ENCODE results near the gene CTIF.

The CTIF gene

DNA sequence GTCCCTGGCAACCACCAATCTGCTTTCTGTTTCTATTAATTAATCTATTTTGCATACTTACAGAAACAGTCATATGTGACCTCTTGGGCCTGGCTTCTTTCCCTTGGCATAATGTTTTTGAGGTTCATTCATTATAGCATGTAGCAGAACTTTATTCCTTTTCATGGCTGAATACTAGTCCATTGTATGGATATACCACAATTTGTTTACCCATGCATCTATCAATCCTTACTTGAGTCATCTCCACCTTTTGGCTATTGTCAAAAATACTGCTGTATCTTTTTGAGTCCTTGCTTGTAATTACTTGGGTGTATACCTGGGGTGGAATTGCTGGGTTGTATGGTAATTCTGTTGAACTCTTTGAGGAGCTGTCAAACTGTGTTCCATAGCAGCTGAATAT, 126.8 kb downstream of the CTIF start:
- Histone ChIP-seq H3K9ac (ENCODE audit: low read length) (no peak overlapping the region), H3K4me3 (ENCODE audit: insufficient read depth in 1 of 2, low read depth in 1 of 2, low read length in 2 of 2) (peak overlapping the region in 1 of 2 experiments; percentile 27), H3K18ac (ENCODE audit: low read depth in 1 of 2, low read length in 2 of 2) (no peak overlapping the region), H4K91ac (ENCODE audit: low read length) (no peak overlapping the region), H3K27ac (ENCODE audit: low read length, poor library complexity, severe bottlenecking) (no peak overlapping the region), H3K4me2 (ENCODE audit: low read length, poor library complexity, severe bottlenecking) (no peak overlapping the region), H4K8ac (ENCODE audit: low read length) (no peak overlapping the region), H2BK15ac (ENCODE audit: low read depth, poor library complexity, severe bottlenecking) (no peak overlapping the region), H3K9me3 (ENCODE audit: control insufficient read depth, low read length) (peaks cover 9% of the 10 kb centered on the region), H2AK5ac (ENCODE audit: low read length, severe bottlenecking) (no peak overlapping the region), H2AFZ (ENCODE audit: low read depth, low read length) (no peak overlapping the region), H3K79me1 (replicated peaks; ENCODE audit: low read length, poor library complexity, severe bottlenecking) (peaks cover 23% of the 10 kb centered on the region), H2BK120ac (ENCODE audit: low read depth, low read length) (no peak overlapping the region), H3K4ac (ENCODE audit: low read depth in 1 of 2, low read length in 2 of 2) (no peak overlapping the region), H3K36me3 (ENCODE audit: control insufficient read depth in 1 of 2, insufficient read depth in 2 of 2, low read depth in 1 of 2, low read length in 2 of 2) (peaks cover 45 to 50% of the 10 kb centered on the region in 2 experiments), H2BK12ac (ENCODE audit: low read length in 2 of 2) (no peak overlapping the region), H3K27me3 (ENCODE audit: control insufficient read depth in 1 of 2, insufficient read depth in 1 of 2, low read length in 2 of 2) (no peaks in the 10 kb centered on the region), H2BK5ac (ENCODE audit: low read depth, low read length, poor library complexity, severe bottlenecking) (no peak overlapping the region), H3K14ac (ENCODE audit: low read length in 2 of 2) (no peak overlapping the region), H3K4me1 (ENCODE audit: control insufficient read depth, insufficient read depth, low read depth, low read length) (peaks cover 31% of the 10 kb centered on the region), H3K23ac (ENCODE audit: low read length in 2 of 2) (no peak overlapping the region)
- DNase-seq, result no peak

DNA sequence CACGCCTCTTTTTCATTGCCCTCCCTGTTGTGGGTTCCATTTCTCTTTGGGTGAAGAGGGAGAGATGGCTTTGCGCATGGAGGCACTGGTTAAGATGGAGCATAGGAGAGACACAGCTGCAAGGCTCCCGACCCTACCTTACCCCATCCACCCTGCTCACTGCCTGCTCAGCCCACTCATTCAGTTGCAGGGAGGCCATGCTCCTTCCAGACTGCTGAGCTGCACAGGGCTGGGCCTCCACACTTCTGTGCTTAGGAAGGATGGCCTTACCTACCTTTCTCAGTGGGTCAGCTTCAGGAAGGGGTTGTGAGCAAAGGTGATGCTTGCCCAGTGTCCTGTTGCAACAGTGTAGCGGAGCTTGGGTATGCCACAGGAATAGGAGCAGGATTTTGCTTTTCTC, 127.8 kb downstream of the CTIF start:
- DNase-seq, result no peak
- WGBS, result 100% methylated on average over 4 of the region's 4 CpGs
- Histone ChIP-seq H2BK5ac (ENCODE audit: low read depth, low read length, poor library complexity, severe bottlenecking) (no peak overlapping the region), H3K79me1 (replicated peaks; ENCODE audit: low read length, poor library complexity, severe bottlenecking) (peaks cover 30% of the 10 kb centered on the region), H2AK5ac (ENCODE audit: low read length, severe bottlenecking) (no peak overlapping the region), H2AFZ (ENCODE audit: low read depth, low read length) (no peak overlapping the region), H3K4me2 (ENCODE audit: low read length, poor library complexity, severe bottlenecking) (no peak overlapping the region), H3K18ac (ENCODE audit: low read depth in 1 of 2, low read length in 2 of 2) (no peak overlapping the region), H4K8ac (ENCODE audit: low read length) (peak overlapping the region; percentile 7), H3K9ac (ENCODE audit: low read length) (no peak overlapping the region), H3K27ac (ENCODE audit: low read length, poor library complexity, severe bottlenecking) (no peak overlapping the region), H3K4me3 (ENCODE audit: insufficient read depth in 1 of 2, low read depth in 1 of 2, low read length in 2 of 2) (no peak overlapping the region), H2BK120ac (ENCODE audit: low read depth, low read length) (no peak overlapping the region), H3K9me3 (ENCODE audit: control insufficient read depth, low read length) (peaks cover 15% of the 10 kb centered on the region), H2BK12ac (ENCODE audit: low read length in 2 of 2) (no peak overlapping the region), H4K91ac (ENCODE audit: low read length) (no peak overlapping the region), H3K4ac (ENCODE audit: low read depth in 1 of 2, low read length in 2 of 2) (no peak overlapping the region), H3K23ac (ENCODE audit: low read length in 2 of 2) (no peak overlapping the region), H2BK15ac (ENCODE audit: low read depth, poor library complexity, severe bottlenecking) (no peak overlapping the region), H3K14ac (ENCODE audit: low read length in 2 of 2) (no peak overlapping the region), H3K4me1 (ENCODE audit: control insufficient read depth, insufficient read depth, low read depth, low read length) (peaks cover 24% of the 10 kb centered on the region), H3K36me3 (ENCODE audit: control insufficient read depth in 1 of 2, insufficient read depth in 2 of 2, low read depth in 1 of 2, low read length in 2 of 2) (peaks cover 51 to 59% of the 10 kb centered on the region in 2 experiments), H3K27me3 (ENCODE audit: control insufficient read depth in 1 of 2, insufficient read depth in 1 of 2, low read length in 2 of 2) (no peaks in the 10 kb centered on the region)

DNA sequence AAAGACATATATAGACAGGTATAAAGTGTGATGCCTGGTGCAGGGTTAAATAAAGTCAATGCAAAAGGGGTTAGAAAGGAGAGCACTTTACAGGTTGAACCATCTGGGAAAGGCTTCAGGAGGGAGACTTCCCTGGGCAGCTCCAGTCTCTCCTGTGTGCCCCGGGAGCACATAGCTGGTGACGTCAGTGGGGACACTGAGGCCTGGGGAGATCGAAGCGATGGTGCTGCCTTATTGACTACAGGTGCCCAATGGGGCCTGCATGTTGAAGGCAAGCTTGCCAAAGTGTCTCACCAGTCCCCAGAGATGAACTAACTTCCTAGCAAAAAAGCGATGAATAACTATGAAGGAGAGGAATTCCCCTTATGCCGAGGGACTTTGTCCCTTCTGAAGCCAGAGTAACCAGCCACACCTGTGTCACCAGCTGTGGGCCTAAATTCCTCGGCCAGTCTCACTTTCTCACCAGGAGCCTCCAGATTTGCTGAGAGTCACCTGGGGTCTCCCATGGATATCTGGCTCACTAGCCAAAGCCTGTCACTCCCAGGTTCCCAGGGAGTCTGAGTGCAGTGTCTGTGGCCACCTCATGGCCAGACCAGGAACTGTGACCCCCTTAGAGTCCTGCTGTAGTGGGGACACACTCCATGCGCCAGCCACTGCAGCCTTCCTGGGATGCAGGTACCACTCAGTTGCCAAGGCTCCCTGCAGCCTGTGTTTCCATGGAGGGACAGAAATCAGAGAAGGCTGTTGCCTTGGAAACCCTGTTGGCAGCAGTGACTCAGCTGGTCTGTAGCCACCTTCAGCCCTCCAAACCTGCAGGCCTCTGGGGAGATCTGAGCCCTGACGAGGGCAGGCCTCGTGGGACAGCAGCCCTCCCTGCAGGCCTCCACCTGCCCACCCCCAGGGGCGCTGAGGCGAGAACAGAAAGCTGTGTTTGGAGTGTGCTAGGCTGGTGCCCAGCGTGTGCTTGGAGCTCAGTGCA, 128.7 kb downstream of the CTIF start:
- Histone ChIP-seq H3K14ac (ENCODE audit: low read length in 2 of 2) (no peak overlapping the region), H4K91ac (ENCODE audit: low read length) (no peak overlapping the region), H3K18ac (ENCODE audit: low read depth in 1 of 2, low read length in 2 of 2) (no peak overlapping the region), H3K27me3 (ENCODE audit: control insufficient read depth in 1 of 2, insufficient read depth in 1 of 2, low read length in 2 of 2) (no peaks in the 10 kb centered on the region), H3K23ac (ENCODE audit: low read length in 2 of 2) (no peak overlapping the region), H2AFZ (ENCODE audit: low read depth, low read length) (no peak overlapping the region), H2BK120ac (ENCODE audit: low read depth, low read length) (no peak overlapping the region), H3K4ac (ENCODE audit: low read depth in 1 of 2, low read length in 2 of 2) (no peak overlapping the region), H2BK15ac (ENCODE audit: low read depth, poor library complexity, severe bottlenecking) (no peak overlapping the region), H3K36me3 (ENCODE audit: control insufficient read depth in 1 of 2, insufficient read depth in 2 of 2, low read depth in 1 of 2, low read length in 2 of 2) (peaks cover 57 to 60% of the 10 kb centered on the region in 2 experiments), H3K9me3 (ENCODE audit: control insufficient read depth, low read length) (peaks cover 16% of the 10 kb centered on the region), H2AK5ac (ENCODE audit: low read length, severe bottlenecking) (no peak overlapping the region), H3K4me3 (ENCODE audit: insufficient read depth in 1 of 2, low read depth in 1 of 2, low read length in 2 of 2) (peak overlapping the region in 1 of 2 experiments; percentile 9), H3K27ac (ENCODE audit: low read length, poor library complexity, severe bottlenecking) (no peak overlapping the region), H3K79me1 (replicated peaks; ENCODE audit: low read length, poor library complexity, severe bottlenecking) (peaks cover 33% of the 10 kb centered on the region), H2BK5ac (ENCODE audit: low read depth, low read length, poor library complexity, severe bottlenecking) (no peak overlapping the region), H3K9ac (ENCODE audit: low read length) (no peak overlapping the region), H3K4me1 (ENCODE audit: control insufficient read depth, insufficient read depth, low read depth, low read length) (peaks cover 18% of the 10 kb centered on the region), H4K8ac (ENCODE audit: low read length) (no peak overlapping the region), H3K4me2 (ENCODE audit: low read length, poor library complexity, severe bottlenecking) (no peak overlapping the region), H2BK12ac (ENCODE audit: low read length in 2 of 2) (no peak overlapping the region)
- WGBS, result 95% methylated on average over 13 of the region's 13 CpGs
- no peak for DNase-seq

DNA sequence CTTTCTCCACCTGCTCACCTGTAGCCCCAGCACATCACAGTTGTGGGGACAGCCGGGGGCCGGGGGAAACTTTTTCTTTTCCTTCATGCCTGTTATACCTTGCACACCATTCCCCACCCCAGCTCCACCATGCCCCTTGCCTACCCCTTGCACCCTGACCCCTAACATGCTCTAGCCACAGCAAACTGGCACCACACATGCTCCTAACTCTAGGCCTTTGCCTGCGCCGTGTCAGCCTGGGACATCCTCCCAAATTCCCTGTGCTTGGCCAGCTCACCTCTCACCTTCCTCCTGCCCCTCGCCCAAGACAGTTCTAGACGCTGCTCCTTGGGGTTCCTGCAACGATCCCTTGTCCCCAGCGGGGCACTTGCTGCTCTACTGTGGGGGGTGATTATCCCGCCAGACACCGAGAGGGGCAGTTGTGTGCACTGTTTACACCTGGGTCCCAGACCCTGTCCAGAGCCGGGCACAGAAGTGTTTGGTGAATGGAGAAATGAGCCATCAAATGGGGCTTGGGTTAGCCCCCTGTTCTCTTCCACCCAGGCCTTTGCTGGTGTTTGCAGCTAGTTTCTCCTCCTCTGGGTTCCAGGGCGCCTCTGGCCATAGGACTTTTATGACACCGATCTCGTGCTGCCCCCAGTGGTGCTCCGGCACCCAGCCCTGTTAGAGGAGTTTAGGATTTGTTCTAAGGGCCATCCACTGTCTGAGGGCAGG, 129.8 kb downstream of the CTIF start:
- Histone ChIP-seq H2BK120ac (ENCODE audit: low read depth, low read length) (no peak overlapping the region), H3K9ac (ENCODE audit: low read length) (no peak overlapping the region), H3K4me2 (ENCODE audit: low read length, poor library complexity, severe bottlenecking) (no peak overlapping the region), H2BK12ac (ENCODE audit: low read length in 2 of 2) (no peak overlapping the region), H2AFZ (ENCODE audit: low read depth, low read length) (no peak overlapping the region), H4K8ac (ENCODE audit: low read length) (no peak overlapping the region), H2BK15ac (ENCODE audit: low read depth, poor library complexity, severe bottlenecking) (no peak overlapping the region), H3K36me3 (ENCODE audit: control insufficient read depth in 1 of 2, insufficient read depth in 2 of 2, low read depth in 1 of 2, low read length in 2 of 2) (peaks cover 60% of the 10 kb centered on the region in 2 experiments), H3K27me3 (ENCODE audit: control insufficient read depth in 1 of 2, insufficient read depth in 1 of 2, low read length in 2 of 2) (no peaks in the 10 kb centered on the region), H2AK5ac (ENCODE audit: low read length, severe bottlenecking) (no peak overlapping the region), H3K9me3 (ENCODE audit: control insufficient read depth, low read length) (peaks cover 16% of the 10 kb centered on the region), H3K4ac (ENCODE audit: low read depth in 1 of 2, low read length in 2 of 2) (no peak overlapping the region), H2BK5ac (ENCODE audit: low read depth, low read length, poor library complexity, severe bottlenecking) (no peak overlapping the region), H3K14ac (ENCODE audit: low read length in 2 of 2) (no peak overlapping the region), H4K91ac (ENCODE audit: low read length) (no peak overlapping the region), H3K4me3 (ENCODE audit: insufficient read depth in 1 of 2, low read depth in 1 of 2, low read length in 2 of 2) (no peak overlapping the region), H3K4me1 (ENCODE audit: control insufficient read depth, insufficient read depth, low read depth, low read length) (peaks cover 15% of the 10 kb centered on the region), H3K23ac (ENCODE audit: low read length in 2 of 2) (no peak overlapping the region), H3K18ac (ENCODE audit: low read depth in 1 of 2, low read length in 2 of 2) (no peak overlapping the region), H3K79me1 (replicated peaks; ENCODE audit: low read length, poor library complexity, severe bottlenecking) (peaks cover 26% of the 10 kb centered on the region), H3K27ac (ENCODE audit: low read length, poor library complexity, severe bottlenecking) (no peak overlapping the region)
- DNase-seq, result no peak
- 96% methylated on average over 15 of the region's 15 CpGs for WGBS

Measured in mesenchymal stem cell (in vitro differentiated cells and primary cell).